ENCODE results near the gene LHX2. TPM values are rescaled to one million over a fixed set of nuclear protein-coding genes. Genes with fewer than 3 reads are reported as not detected.

LHX2 gene
- polyA plus RNA-seq, 3 donors: 0.12 TPM; not detected in 2

DNA sequence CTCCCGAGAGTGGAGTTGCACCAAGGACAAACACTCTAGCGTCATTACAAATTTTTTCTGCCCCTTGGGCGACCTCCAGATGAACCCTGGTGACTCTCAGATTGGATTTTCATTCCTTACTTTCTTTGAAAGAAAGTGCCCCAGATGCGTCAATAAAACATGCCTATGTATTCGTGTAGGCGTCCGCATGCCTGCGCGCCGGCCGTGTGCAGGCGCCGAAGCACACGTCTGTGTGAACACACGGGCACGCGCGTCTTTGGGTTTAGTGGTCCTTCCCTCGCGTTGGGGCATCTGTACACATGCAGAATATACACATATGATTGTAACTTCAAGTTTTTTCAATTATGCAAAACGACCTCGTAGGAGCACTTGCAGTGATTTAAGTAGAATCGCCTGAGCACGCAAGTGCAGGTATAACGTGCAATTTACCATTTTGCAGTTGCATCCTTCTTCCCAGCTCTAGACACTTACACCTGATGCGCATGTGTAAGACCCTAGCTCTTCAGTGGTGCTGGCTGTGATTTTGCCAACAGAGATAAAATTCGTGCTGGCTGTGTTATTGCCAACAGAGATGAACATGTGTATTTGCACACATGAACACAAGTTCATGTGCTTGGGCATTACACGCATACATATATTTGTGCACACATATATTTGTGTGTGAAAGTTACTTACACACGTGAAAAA, 1.9 kb upstream of the LHX2 start:
- H3K36me3 Mint-ChIP-seq: peaks cover 0 to 32% of the 10 kb centered on the region in 2 donors
- TF ChIP-seq, protein P1, sequence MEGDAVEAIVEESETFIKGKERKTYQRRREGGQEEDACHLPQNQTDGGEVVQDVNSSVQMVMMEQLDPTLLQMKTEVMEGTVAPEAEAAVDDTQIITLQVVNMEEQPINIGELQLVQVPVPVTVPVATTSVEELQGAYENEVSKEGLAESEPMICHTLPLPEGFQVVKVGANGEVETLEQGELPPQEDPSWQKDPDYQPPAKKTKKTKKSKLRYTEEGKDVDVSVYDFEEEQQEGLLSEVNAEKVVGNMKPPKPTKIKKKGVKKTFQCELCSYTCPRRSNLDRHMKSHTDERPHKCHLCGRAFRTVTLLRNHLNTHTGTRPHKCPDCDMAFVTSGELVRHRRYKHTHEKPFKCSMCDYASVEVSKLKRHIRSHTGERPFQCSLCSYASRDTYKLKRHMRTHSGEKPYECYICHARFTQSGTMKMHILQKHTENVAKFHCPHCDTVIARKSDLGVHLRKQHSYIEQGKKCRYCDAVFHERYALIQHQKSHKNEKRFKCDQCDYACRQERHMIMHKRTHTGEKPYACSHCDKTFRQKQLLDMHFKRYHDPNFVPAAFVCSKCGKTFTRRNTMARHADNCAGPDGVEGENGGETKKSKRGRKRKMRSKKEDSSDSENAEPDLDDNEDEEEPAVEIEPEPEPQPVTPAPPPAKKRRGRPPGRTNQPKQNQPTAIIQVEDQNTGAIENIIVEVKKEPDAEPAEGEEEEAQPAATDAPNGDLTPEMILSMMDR (IDR thresholded peaks at IDR 0.05): no peak
- peaks cover 87 to 99% (median 95%) of the 10 kb centered on the region in 3 donors for H3K27me3 Mint-ChIP-seq (ENCODE audit: low read depth in 3 of 3)
- Histone ChIP-seq H4K20me1 (ENCODE audit: insufficient read depth, low read length) (peaks cover 33% of the 10 kb centered on the region), H3K4me3 (replicated peaks in 1 of 3; ENCODE audit: low read depth in 2 of 3, low read length in 3 of 3) (no peak overlapping the region), H3K9me3 (replicated peaks in 1 of 2; ENCODE audit: control insufficient read depth in 1 of 2, insufficient read depth in 1 of 2, low read length in 2 of 2) (peaks cover 7 to 64% of the 10 kb centered on the region in 2 donors), H3K4me2 (replicated peaks; ENCODE audit: extremely low read depth, low read length, poor library complexity, severe bottlenecking) (no peak overlapping the region), H3K36me3 (replicated peaks in 1 of 2; ENCODE audit: control insufficient read depth in 1 of 2, insufficient read depth in 2 of 2, low read length in 2 of 2) (no peaks in the 10 kb centered on the region), H3K9ac (ENCODE audit: insufficient read depth, low read length, poor library complexity, severe bottlenecking) (no peak overlapping the region), H2AFZ (ENCODE audit: insufficient read depth, low read depth, low read length, poor library complexity, severe bottlenecking) (no peak overlapping the region), H3K27ac (ENCODE audit: low read depth in 1 of 2, low read length in 2 of 2) (no peak overlapping the region), H3K27me3 (ENCODE audit: control insufficient read depth in 2 of 2, insufficient read depth in 2 of 2, low read length in 2 of 2) (peaks cover 91 to 98% of the 10 kb centered on the region in 2 donors), H3K79me2 (ENCODE audit: insufficient read depth, low read length) (no peaks in the 10 kb centered on the region), H3K4me1 (ENCODE audit: control insufficient read depth in 1 of 2, insufficient read depth in 2 of 2, low read length in 2 of 2) (peaks cover 47 to 56% of the 10 kb centered on the region in 2 donors)
- 5% methylated on average over 21 of the region's 29 CpGs for WGBS (ENCODE audit: insufficient coverage)
- peak overlapping the region in 1 of 2 donors; percentile 85 for H3K4me3 Mint-ChIP-seq
- no peak overlapping the region for H3K27ac Mint-ChIP-seq
- H3K9me3 Mint-ChIP-seq: peaks cover 0 to 52% (median 25%) of the 10 kb centered on the region in 7 donors
- intact Hi-C loops (cut with micrococcal nuclease): no loop called here
- no peak for DNase-seq
- H3K4me1 Mint-ChIP-seq: peaks cover 56% of the 10 kb centered on the region

DNA sequence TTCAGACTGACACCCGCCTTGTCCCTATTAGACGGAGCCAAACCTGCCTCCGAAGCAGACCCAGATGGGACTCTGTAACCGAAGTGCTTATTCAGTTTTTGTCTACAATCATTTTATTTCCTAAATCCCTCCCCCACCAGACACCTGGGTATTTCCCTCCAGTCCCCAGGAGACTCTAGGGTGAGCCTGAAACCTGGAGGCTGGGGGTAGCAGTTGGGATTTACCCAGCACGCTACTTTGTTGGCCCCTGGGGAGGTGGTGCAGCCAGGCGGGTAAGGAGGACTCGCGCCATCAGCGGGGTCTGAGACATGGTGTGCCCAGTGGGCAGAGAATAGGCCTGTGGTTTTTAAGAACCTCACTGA, 1.3 kb upstream of the LHX2 start:
- Mint-ChIP-seq H3K4me3 (peak overlapping the region in 1 of 2 donors; percentile 85), H3K27ac (no peak overlapping the region), H3K36me3 (peaks cover 0 to 28% of the 10 kb centered on the region in 2 donors), H3K4me1 (peaks cover 56% of the 10 kb centered on the region), H3K27me3 (ENCODE audit: low read depth in 3 of 3) (peaks cover 85 to 99% (median 95%) of the 10 kb centered on the region in 3 donors), H3K9me3 (peaks cover 0 to 56% (median 25%) of the 10 kb centered on the region in 7 donors)
- Histone ChIP-seq H3K36me3 (replicated peaks in 1 of 2; ENCODE audit: control insufficient read depth in 1 of 2, insufficient read depth in 2 of 2, low read length in 2 of 2) (no peaks in the 10 kb centered on the region), H3K4me2 (replicated peaks; ENCODE audit: extremely low read depth, low read length, poor library complexity, severe bottlenecking) (no peak overlapping the region), H3K27ac (ENCODE audit: low read depth in 1 of 2, low read length in 2 of 2) (no peak overlapping the region), H3K79me2 (ENCODE audit: insufficient read depth, low read length) (no peaks in the 10 kb centered on the region), H3K27me3 (ENCODE audit: control insufficient read depth in 2 of 2, insufficient read depth in 2 of 2, low read length in 2 of 2) (peaks cover 91 to 98% of the 10 kb centered on the region in 2 donors), H3K4me3 (replicated peaks in 1 of 3; ENCODE audit: low read depth in 2 of 3, low read length in 3 of 3) (no peak overlapping the region), H3K4me1 (ENCODE audit: control insufficient read depth in 1 of 2, insufficient read depth in 2 of 2, low read length in 2 of 2) (peaks cover 47 to 59% of the 10 kb centered on the region in 2 donors), H3K9ac (ENCODE audit: insufficient read depth, low read length, poor library complexity, severe bottlenecking) (no peak overlapping the region), H3K9me3 (replicated peaks in 1 of 2; ENCODE audit: control insufficient read depth in 1 of 2, insufficient read depth in 1 of 2, low read length in 2 of 2) (peaks cover 7 to 64% of the 10 kb centered on the region in 2 donors), H4K20me1 (ENCODE audit: insufficient read depth, low read length) (peaks cover 35% of the 10 kb centered on the region), H2AFZ (ENCODE audit: insufficient read depth, low read depth, low read length, poor library complexity, severe bottlenecking) (no peak overlapping the region)
- TF ChIP-seq, protein P1 (IDR thresholded peaks at IDR 0.05): no peak
- intact Hi-C loops (cut with micrococcal nuclease): no loop called here
- no peak for DNase-seq
- WGBS (ENCODE audit: insufficient coverage): 23% methylated on average over 7 of the region's 9 CpGs

Measured in CD14-positive monocyte (primary cell).